GM21717 (cell line): ENCODE measurements around the gene COL4A4.

ENCODE experiments used
- ATAC-seq: cut with Tn5 transposase; IDR thresholded peaks from one replicate; pipeline ENCODE4 v1.9.1; 2021; ENCODE audit warnings: mild to moderate bottlenecking, moderate library complexity; ENCODE audit not compliant: unreplicated experiment

The COL4A4 gene

DNA sequence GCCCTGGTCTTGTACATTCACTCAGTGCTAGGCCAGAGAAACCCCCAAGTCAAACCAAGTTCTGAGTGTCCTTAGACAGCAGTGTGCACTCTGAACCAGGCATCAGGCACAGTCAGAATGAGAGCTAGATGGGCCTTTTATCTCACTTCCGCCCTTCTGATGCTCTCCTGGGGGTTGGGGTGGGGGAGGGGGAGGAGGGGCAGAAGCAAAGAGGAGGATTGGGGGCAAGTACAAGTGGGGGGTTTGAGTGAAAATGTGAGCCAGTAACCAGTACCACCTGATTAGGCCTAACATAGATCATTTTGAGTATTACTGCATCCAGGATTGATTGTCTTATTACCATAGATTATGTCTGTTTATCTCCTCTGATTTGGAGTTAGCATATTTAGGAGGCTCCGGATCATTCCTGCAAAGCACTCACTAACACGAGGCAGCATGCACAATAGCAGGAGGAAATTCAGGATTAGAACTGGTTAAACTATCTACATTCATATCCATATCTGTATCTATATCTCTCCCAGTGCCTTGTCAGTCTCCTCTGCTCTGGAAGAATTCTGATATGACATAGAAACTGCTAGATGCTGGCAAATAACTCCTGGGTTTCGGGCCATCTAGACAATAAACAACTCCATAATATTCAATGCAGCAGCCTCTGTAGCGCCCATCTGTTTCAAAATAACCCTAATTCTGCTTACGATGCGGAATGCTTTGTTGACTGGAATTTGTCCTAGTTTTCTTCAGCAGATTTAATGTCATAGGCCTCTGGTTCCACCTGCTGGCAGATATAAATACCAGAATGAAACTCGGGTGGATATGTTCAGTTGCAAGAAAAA is 179.0 kb downstream of the COL4A4 start:
- ATAC-seq, result peak; percentile 98

DNA sequence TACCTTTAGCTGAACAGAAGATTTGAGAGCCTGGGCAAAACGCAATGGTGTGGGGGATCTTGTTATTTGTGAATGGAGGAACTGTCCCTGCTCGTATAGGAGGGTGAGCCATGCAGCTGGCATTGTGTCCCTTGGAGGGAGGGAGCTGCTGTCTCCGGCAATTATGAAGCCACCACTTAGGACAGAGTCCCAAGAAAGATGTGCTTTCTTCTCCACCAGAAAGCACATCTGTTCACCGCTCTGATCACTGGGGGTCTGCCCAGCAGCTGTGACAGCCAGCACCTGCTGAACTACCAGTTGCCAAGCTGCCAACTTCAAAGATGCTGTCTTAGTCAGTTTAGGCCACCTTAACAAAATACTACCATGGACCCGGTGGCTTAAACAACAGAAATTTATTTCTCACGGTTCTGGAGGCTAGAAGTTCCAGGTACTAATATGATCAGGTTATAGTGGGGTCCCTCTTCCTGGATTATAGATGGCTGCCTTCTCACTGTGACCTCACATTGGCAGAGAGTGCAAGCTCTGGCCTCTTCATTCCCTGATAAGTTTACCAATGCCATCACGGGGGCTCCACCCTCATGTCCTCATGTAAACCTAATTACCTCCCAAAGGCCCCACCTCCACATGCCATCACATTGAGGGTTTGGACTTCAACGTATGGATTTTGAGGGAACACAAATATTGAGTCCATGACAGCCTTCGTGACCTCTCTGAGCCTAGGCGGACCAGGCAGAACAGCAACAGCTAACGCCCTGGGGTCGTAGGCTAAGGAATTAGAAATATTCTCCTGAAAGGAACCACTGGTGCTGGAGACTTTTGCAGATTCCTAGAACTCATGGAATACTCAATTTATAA is 179.9 kb downstream of the COL4A4 start:
- peak; percentile 4 for ATAC-seq

GRCh38 chr2:226981791-226982326 is 182.1 kb downstream of the COL4A4 start:
- ATAC-seq, result no peak

- ATAC-seq, result no peak
Measured at GRCh38 chr2:226979004-226979403, 185.0 kb downstream of the COL4A4 start.

GRCh38 chr2:226978300-226978699 is 185.7 kb downstream of the COL4A4 start:
- ATAC-seq, result no peak

DNA sequence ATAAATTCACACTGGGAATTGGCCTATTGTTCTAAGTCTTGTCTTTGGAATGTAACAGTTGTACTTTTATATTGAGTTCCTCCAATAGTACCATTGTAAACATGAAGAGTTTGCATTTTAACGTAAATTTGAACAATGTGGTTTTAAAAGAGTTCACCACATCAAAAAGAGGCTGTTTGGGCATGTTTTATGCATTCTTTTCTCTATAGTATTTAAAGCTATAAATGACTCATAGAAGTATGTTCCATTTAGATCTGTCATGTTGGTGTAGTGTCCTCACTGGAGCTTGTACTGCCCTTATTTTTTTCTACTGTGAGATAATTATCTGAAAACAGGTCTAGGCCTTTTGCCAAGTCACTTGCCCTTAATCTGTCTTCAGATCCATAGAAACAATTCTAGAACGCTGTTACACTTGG is 186.2 kb downstream of the COL4A4 start:
- ATAC-seq, result no peak

DNA sequence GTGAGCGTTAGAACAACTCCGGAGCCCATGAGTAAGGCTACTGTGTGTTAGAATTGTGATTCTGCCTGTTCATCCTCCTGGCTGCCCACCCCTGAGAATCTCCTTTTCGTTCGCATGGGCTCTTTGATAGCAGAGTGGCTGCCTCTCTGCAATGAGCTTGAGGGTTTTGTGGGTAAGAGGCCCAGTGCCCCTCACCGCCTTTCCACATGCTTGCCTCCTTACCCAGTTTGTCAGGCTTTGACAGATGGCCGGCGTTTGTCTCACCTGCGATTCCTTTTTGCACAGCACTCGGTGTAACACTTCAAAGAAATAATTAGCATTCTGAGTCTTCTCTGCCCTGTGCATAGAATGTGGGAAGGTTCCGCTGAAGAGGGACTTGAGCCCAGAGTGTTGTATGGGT is 190.2 kb downstream of the COL4A4 start:
- ATAC-seq, result no peak

GRCh38 chr2:226971770-226972169 is 192.2 kb downstream of the COL4A4 start:
- ATAC-seq, result peak; percentile 56

DNA sequence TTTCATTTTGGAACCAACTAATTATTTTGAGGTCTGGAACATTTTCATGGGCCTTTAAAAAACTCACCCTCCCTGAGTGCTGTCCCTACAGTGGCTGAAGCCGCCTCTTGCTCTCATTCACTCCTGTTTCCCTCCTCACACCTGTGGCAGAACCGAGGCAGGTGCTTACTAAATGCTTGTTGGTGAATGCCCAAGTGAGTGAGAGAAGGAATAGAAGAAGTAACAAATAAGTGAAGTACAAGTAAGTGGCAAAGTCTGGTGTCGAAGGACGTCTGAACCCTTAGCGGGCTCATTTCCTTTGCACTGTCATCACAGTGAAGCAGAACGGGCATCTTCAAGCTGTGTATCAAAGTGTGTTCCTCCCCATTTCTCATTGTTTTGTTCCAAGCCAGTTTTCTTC is 192.9 kb downstream of the COL4A4 start:
- ATAC-seq, result peak; percentile 41

DNA sequence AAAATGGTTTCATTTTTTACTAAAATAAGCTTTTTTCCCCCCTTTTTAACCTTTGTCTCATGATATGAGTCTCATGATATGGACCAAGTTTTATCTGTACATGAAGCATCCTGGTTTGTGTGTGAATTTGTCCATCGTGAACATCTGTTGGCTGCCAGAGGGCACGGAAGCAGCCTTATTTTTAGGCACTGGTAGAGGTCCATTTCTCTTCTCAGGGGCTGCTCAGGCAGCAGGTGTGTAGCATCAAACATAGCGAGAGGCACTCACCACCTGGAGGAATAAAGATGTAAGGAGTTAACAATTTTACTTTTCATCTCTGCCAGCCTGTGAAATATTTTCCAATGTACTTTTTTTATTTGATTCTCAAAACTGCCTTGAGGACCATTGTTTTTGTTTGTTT is 193.6 kb downstream of the COL4A4 start:
- peak; percentile 65 for ATAC-seq

DNA sequence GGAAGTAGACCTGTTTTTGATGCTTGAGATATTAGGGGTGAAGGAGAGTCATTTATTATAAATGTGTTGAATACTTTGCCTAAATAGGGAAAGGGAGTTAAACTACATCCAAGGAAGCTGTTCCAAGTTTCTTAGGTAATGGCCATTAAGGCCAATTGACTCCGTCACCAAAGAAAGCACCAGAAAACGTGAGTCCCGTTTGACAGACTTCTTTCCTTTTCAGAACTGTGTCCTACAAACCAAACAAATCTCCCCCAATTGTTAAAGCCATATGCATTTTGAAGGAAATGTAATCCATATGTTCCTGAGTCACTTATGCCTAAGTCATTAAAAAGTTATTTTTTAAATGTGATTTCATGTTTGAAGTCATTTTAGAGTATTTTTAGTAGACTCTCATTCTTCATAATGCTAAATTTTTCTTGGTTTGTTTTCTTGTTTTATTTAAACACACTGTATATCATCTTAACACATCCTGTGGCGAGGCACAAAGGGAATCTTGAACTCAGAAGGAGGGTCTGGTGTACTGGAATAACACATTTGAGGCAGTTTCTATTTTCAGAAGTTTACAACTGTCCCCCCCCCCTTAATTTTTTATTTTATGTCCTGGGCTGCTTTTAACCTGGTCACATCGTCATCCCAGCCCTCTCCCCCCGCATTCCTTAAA is 194.5 kb downstream of the COL4A4 start:
- no peak for ATAC-seq

GRCh38 chr2:226965376-226965775 is 198.6 kb downstream of the COL4A4 start:
- ATAC-seq, result no peak

DNA sequence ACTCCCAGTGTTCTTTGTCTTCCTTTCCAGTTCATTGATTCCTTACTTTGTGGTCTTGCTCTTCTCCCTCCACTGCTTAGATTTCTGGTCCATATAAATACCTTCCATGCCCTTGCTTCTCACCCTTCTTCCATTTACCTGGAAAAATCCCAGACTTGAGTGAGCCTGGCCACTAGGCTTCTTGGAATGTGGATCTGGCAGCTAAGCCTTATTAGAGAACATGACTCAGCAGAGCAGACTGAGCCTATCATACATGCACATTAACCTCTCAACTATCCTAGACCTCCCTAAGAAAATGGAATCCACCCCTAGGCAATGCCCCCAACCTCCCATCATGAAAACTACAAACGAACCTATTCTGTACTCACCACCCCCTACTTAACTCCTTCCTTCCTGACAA is 200.5 kb downstream of the COL4A4 start:
- ATAC-seq, result no peak

GRCh38 chr2:226962176-226962773 is 201.7 kb downstream of the COL4A4 start:
- ATAC-seq, result no peak

DNA sequence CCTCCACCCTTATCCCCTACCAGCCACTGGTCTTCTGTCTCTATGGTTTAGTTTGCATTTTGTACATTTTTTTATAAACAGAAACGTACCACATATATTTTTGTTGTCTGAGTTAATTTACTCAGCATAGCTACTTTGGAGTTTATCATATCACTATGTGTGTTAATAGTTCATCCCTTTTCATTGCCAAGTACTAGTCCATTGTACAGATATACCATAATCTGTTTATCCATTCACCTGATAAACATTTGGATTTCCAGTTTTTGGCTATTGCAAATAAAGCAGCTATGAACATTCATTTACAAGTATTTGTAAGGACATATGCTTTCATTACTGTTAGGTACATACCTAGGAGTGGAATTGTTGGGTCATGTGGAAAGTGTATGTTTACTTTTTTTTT is 204.6 kb downstream of the COL4A4 start:
- no peak for ATAC-seq

- ATAC-seq, result no peak
Measured at GRCh38 chr2:226956659-226957058, 207.3 kb downstream of the COL4A4 start.

DNA sequence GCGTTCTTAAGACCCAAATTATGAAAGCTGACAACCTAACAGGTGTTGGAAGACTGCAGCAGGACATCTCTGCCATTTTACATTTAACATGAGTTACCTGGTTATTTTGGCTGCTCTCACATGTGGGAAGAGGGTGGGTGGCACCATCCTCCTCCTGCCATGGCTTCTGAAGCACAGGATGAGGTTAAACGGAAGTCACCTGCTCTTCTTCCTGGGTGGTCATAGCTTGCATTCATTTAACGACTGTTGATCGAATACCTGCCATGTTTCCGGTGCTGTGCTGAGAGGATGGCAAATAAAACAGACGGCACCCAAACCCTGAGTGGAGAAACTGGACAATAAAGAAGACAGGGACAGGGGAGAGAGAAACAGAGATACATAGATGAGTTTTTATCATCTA is 210.2 kb downstream of the COL4A4 start:
- ATAC-seq, result no peak

GRCh38 chr2:226953206-226953605 is 210.8 kb downstream of the COL4A4 start:
- ATAC-seq, result no peak
